Brain microvascular endothelial cell (primary cell): ENCODE data around the gene FBXO38.

Source experiments
- DNase-seq: peaks from one replicate; pipeline ENCODE4 v3.0.0-alpha.2; 2020
- H3K27ac ChIP-seq: fragments of 250-450 bp; sonication (Bioruptor Pico); 2 replicates; pipeline ENCODE4 v1.5.1; 2020; ENCODE audit warnings: mild to moderate bottlenecking, moderate library complexity
- H3K27me3 ChIP-seq: fragments of 250-450 bp; sonication (Bioruptor Pico); replicated peaks from 2 replicates; pipeline ENCODE4 v1.5.1; 2020; ENCODE audit warnings: mild to moderate bottlenecking
- H3K36me3 ChIP-seq: fragments of 250-450 bp; sonication (Bioruptor Pico); replicated peaks from 2 replicates; pipeline ENCODE4 v1.5.1; 2020; ENCODE audit warnings: mild to moderate bottlenecking
- H3K4me3 ChIP-seq: 2 replicates; pipeline ENCODE4 v1.5.1; 2011; ENCODE audit warnings: low read depth, mild to moderate bottlenecking, control low read depth, low read length, moderate library complexity
- in situ Hi-C: cut with HindIII; loops from 2 replicates; pipeline ENCODE4 v1.10.0; 2017; ENCODE audit warnings: low sequenced_read_pairs, low pct_ligation_motif_present
- TF ChIP-seq, protein P1 (sequence below): IDR thresholded peaks from 2 replicates; pipeline ENCODE4 v1.5.1; 2011; ENCODE audit warnings: low read depth, mild to moderate bottlenecking, moderate library complexity, low read length, control low read depth, inconsistent platforms; ENCODE audit errors: missing control alignments

FBXO38 gene

DNA sequence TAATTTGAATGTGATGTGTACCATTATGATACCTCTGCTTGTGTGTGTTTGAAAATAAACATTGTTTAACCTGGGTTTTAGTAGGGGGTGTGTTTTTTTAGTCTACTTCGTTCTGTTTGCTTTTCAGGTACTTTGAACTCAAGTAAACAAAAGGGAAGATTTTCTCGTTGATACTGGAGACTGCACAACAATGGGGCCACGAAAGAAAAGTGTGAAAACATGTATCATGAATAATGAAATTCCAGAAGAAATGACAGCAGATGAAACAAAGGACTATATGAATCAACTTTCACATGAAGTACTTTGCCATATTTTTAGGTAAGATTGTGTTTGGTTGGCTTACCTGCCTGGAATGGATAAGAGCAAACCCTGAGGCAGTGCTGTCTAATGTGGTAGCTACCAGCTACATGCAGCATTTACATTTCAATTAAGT lies 10.8 kb downstream of the FBXO38 start:
- in situ Hi-C loops, result no loop called here

DNA sequence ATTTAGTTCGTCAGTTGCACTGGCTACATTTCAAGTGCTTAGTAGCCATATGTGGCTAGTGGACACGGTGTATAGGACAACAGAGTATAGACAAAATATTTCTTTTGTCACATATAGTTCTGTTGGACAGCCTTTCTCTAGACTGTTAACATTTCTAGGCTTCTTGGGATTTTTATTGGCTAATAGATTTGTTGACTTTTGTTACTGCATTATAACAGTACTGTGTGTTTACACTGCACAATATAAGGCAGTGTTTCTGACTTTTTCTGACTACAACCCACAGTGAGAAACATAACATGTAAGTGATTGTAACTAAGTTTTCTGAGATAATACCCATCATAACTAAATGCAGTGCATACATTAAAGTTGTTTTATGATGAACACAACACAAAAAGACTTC lies 11.3 kb downstream of the FBXO38 start:
- TF ChIP-seq, protein P1, sequence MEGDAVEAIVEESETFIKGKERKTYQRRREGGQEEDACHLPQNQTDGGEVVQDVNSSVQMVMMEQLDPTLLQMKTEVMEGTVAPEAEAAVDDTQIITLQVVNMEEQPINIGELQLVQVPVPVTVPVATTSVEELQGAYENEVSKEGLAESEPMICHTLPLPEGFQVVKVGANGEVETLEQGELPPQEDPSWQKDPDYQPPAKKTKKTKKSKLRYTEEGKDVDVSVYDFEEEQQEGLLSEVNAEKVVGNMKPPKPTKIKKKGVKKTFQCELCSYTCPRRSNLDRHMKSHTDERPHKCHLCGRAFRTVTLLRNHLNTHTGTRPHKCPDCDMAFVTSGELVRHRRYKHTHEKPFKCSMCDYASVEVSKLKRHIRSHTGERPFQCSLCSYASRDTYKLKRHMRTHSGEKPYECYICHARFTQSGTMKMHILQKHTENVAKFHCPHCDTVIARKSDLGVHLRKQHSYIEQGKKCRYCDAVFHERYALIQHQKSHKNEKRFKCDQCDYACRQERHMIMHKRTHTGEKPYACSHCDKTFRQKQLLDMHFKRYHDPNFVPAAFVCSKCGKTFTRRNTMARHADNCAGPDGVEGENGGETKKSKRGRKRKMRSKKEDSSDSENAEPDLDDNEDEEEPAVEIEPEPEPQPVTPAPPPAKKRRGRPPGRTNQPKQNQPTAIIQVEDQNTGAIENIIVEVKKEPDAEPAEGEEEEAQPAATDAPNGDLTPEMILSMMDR, result no peak
- in situ Hi-C loops, result no loop called here
- H3K27me3 ChIP-seq, result no peaks in the 10 kb centered on the region
- no peak overlapping the region for H3K27ac ChIP-seq
- no peak for DNase-seq
- H3K36me3 ChIP-seq, result peaks cover 8% of the 10 kb centered on the region
- no peak overlapping the region for H3K4me3 ChIP-seq

More for the DNA sequence above, 10.8 kb downstream of the FBXO38 start:
- TF ChIP-seq, protein P1, result no peak
- Histone ChIP-seq H3K27me3 (no peaks in the 10 kb centered on the region), H3K36me3 (peaks cover 8% of the 10 kb centered on the region), H3K27ac (no peak overlapping the region), H3K4me3 (no peak overlapping the region)
- DNase-seq, result no peak

DNA sequence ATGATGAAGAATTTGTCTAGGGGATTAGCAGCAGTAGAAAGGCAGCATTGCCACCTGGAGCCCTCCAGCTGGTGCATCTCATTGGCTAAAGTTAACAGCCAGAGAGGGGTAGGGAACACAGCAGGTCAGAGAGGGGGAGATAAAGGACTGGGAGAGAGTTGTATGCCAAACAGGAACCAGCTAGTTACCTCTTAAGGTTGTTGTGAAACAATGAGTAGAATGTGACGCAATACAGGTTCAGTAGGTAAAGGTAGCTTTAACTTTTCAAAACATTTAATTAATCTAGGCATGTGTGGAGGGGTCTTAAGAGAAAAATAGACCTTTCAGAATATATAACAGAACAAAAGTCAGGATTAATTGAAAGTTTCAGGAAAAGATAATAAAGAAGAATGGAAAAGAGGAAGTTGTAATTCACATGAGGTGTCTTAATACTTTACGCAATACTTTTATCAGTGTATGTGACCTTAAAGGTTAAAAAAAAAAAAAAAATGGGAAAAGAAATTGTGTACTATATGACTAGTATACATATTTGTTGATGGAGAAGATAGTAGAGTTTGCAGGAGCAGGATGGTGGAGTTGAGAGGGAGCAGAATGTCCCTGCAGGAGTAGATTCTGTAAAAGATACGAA lies 14.3 kb downstream of the FBXO38 start:
- in situ Hi-C loops, result no loop called here
- Histone ChIP-seq H3K4me3 (no peak overlapping the region), H3K36me3 (peaks cover 15% of the 10 kb centered on the region), H3K27me3 (no peaks in the 10 kb centered on the region), H3K27ac (no peak overlapping the region)
- TF ChIP-seq, protein P1, result no peak
- no peak for DNase-seq

DNA sequence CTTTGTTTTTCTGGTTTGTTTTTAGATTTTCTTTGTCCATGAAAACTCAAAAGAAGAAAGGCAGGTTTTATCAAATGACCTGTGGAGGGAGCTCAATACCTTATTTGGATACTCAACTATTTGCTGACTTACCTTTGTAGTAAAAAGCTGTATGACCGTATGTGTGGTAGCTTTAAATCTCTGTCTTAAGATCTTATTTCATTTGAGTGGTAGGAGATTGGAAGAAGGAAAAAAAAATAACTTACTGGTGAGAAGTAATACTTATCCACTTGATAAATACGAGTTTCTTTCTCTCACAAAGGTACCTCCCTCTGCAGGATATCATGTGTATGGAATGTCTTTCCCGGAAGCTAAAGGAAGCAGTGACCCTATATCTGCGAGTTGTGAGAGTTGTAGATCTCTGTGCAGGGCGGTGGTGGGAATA lies 15.0 kb downstream of the FBXO38 start:
- H3K36me3 ChIP-seq, result peaks cover 18% of the 10 kb centered on the region
- TF ChIP-seq, protein P1, result no peak
- H3K27me3 ChIP-seq, result no peaks in the 10 kb centered on the region
- in situ Hi-C loops, result no loop called here
- no peak for DNase-seq
- no peak overlapping the region for H3K27ac ChIP-seq
- no peak overlapping the region for H3K4me3 ChIP-seq

DNA sequence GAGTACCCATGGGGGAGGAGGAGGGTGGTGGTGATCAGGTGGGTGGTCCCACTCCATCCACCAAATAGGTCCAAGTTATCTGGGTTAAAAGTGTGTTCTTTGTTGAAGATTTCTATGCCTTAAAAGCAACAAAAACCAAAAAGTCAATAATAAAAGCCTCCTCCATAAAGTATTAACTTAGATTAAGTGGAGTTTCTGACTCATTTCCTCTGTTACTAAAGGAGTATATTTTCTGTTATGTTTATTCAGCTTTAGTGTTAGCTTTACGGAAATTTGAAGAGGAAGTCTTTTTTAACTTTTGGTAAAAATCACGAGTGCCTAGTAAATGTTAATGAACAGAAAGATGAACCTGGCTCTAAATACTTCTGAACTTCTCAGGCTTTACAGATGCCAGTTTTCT lies 17.8 kb downstream of the FBXO38 start:
- no peaks in the 10 kb centered on the region for H3K27me3 ChIP-seq
- H3K4me3 ChIP-seq, result no peak overlapping the region
- no peak overlapping the region for H3K27ac ChIP-seq
- in situ Hi-C loops, result no loop called here
- peaks cover 25% of the 10 kb centered on the region for H3K36me3 ChIP-seq
- no peak for DNase-seq
- TF ChIP-seq, protein P1, result no peak

DNA sequence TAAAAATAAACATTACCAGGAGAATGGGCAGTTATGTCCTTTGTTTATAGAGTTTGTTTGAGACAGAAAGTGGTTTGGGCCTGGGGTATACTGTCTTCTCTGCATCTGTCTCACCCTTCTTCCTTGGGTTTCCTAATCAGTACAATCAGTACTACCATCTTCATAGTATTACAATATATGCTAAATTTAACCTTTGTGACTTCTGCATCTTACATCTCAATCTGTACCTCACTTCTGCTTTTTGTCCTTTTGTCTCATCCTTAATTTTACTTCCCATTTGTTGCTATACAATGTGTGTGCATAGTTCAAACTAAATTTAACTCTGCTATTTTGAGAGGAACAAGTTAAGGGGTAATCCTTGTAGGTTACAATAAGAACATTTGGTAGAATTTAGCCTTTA lies 19.6 kb downstream of the FBXO38 start:
- no peak overlapping the region for H3K4me3 ChIP-seq
- H3K36me3 ChIP-seq, result peaks cover 36% of the 10 kb centered on the region
- no peak overlapping the region for H3K27ac ChIP-seq
- TF ChIP-seq, protein P1, result no peak
- in situ Hi-C loops, result no loop called here
- DNase-seq, result no peak
- no peaks in the 10 kb centered on the region for H3K27me3 ChIP-seq
